Osteocyte (in vitro differentiated cells): ENCODE data around the gene ACSF3. TPM values are rescaled to one million over a fixed set of nuclear protein-coding genes. Genes with fewer than 3 reads are reported as not detected.
"Not testable (repeated sequence)": the region's sequence is repeated elsewhere in the genome, so short reads cannot be mapped to it uniquely, and the experiment has no call there.

Experiments
- DNase-seq: peaks from one replicate; pipeline ENCODE4 v3.0.0; 2021; ENCODE audit warnings: mixed read lengths; ENCODE audit not compliant: unreplicated experiment; ENCODE audit errors: extremely low spot score
- H3K27ac Mint-ChIP-seq: one replicate; pipeline ENCODE4 v1.8.0; 2021; ENCODE audit warnings: mild to moderate bottlenecking, mixed read lengths; ENCODE audit not compliant: unreplicated experiment
- H3K27me3 Mint-ChIP-seq: one replicate; pipeline ENCODE4 v1.8.0; 2021; ENCODE audit warnings: mixed read lengths; ENCODE audit not compliant: unreplicated experiment
- H3K36me3 Mint-ChIP-seq: one replicate; pipeline ENCODE4 v1.8.0; 2021; ENCODE audit warnings: mixed read lengths; ENCODE audit not compliant: unreplicated experiment
- H3K4me1 Mint-ChIP-seq: one replicate; pipeline ENCODE4 v1.8.0; 2021; ENCODE audit warnings: mixed read lengths; ENCODE audit not compliant: unreplicated experiment
- H3K4me3 Mint-ChIP-seq: one replicate; pipeline ENCODE4 v1.8.0; 2021; ENCODE audit warnings: mild to moderate bottlenecking, moderate library complexity, mixed read lengths; ENCODE audit not compliant: unreplicated experiment
- H3K9me3 Mint-ChIP-seq: one replicate; pipeline ENCODE4 v1.8.0; 2021; ENCODE audit warnings: mixed read lengths; ENCODE audit not compliant: unreplicated experiment
- CTCF ChIP-seq: fragments of 200-600 bp; sonication (generic); IDR thresholded peaks from 2 replicates; pipeline ENCODE4 v1.5.0; 2021; ENCODE audit warnings: antibody characterized with exemption, mild to moderate bottlenecking, moderate library complexity
- total RNA-seq: library from RNA; stranded (reverse); gene quantifications from 2 replicates; pipeline ENCODE4 v1.2.1, GENCODE V29; 2021

Gene ACSF3
- total RNA-seq, 1 donor from 2014 or later = 33.5 TPM

DNA sequence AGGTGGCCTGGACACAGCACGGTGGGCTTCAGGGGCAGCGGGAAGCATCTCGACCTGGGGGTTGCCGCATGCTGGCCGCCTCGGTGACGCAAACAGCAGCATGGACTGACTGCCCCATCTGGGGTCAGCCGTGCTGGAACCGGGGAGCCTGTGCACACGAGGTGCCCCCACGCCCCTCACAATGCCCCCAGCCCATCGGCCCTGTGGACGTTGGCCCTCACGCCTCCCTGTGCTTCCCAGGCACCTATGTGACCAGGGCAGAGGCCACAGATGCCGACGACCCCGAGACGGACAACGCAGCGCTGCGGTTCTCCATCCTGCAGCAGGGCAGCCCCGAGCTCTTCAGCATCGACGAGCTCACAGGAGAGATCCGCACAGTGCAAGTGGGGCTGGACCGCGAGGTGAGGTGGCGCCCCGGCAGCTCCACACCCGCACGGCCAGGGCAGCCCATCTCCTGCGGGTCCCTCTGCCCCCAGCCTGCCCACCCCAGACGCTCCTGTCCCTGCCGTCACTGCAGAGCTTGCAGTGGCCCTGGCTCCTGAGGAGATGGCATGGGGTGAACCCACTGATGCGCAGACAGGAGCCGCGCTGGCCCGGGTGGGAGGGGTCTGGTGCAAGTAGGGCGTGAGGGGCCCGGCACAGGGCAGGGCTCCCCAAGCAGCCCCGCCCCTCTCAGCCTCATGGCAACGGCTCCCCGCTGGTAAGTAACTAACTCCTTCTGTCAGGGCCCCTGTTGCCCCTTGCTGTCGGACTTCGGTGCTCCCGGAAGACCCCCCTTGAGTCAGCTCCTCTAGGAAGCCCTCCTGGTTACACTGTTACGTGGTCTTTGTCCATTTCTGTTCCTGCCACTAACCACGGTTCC, 91.5 kb downstream of the ACSF3 start:
- no peak overlapping the region for H3K4me3 Mint-ChIP-seq
- TF ChIP-seq CTCF = no peak
- no peaks in the 10 kb centered on the region for H3K4me1 Mint-ChIP-seq
- no peaks in the 10 kb centered on the region for H3K9me3 Mint-ChIP-seq
- H3K36me3 Mint-ChIP-seq = no peaks in the 10 kb centered on the region
- no peak overlapping the region for H3K27ac Mint-ChIP-seq
- H3K27me3 Mint-ChIP-seq = no peaks in the 10 kb centered on the region
- DNase-seq = no peak

GRCh38 chr16:89185887-89186592, 92.4 kb downstream of the ACSF3 start:
- H3K27me3 Mint-ChIP-seq, H3K36me3 Mint-ChIP-seq, H3K27ac Mint-ChIP-seq, H3K9me3 Mint-ChIP-seq, DNase-seq, H3K4me3 Mint-ChIP-seq, H3K4me1 Mint-ChIP-seq: not testable (repeated sequence)

DNA sequence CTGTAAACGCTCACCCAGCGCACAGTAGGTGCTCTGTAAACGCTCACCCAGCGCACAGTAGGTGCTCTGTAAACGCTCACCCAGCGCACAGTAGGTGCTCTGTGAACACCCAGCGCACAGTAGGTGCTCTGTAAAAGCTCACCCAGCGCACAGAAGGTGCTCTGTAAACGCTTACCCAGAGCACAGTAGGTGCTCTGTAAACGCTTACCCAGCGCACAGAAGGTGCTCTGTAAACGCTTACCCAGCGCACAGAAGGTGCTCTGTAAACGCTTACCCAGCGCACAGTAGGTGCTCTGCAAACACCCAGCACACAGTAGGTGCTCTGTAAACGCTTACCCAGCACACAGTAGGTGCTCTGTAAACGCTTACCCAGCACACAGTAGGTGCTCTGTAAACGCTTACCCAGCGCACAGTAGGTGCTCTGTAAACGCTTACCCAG, 93.0 kb downstream of the ACSF3 start:
- H3K36me3 Mint-ChIP-seq, DNase-seq, H3K4me1 Mint-ChIP-seq, H3K27me3 Mint-ChIP-seq, H3K27ac Mint-ChIP-seq, H3K4me3 Mint-ChIP-seq, H3K9me3 Mint-ChIP-seq: not testable (repeated sequence)

DNA sequence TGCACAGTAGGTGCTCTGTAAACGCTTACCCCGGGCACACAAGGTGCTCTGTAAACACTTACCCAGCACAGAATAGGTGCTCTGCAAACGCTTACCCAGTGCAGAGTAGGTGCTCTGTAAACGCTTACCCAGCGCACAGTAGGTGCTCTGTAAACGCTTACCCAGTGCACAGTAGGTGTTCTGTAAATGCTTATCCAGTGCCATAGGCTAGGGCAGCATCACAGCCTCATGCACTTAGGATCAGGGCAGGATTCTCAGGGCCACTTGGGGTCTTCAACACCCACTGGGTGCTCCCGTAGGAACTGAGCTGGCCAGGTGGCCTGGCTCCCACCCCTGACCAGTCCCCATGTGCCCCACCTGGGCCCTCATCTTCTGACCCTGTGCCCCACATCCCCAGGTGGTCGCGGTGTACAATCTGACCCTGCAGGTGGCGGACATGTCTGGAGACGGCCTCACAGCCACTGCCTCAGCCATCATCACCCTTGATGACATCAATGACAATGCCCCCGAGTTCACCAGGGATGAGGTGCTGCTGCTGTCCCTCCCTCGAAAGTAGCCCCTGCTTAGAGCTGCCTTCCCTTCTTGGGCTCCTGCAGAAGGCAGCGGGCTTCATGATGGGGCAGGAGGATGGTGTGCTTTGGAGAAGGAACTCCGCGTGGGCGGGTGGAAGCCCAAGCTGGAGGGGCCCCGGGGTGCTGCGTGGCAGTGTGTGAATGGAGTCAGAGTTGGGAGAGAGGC, 93.5 kb downstream of the ACSF3 start:
- TF ChIP-seq CTCF = no peak
- H3K9me3 Mint-ChIP-seq = no peaks in the 10 kb centered on the region
- no peak overlapping the region for H3K27ac Mint-ChIP-seq
- H3K27me3 Mint-ChIP-seq = no peaks in the 10 kb centered on the region
- no peak overlapping the region for H3K4me3 Mint-ChIP-seq
- no peak for DNase-seq
- H3K4me1 Mint-ChIP-seq = no peaks in the 10 kb centered on the region
- H3K36me3 Mint-ChIP-seq = no peaks in the 10 kb centered on the region

DNA sequence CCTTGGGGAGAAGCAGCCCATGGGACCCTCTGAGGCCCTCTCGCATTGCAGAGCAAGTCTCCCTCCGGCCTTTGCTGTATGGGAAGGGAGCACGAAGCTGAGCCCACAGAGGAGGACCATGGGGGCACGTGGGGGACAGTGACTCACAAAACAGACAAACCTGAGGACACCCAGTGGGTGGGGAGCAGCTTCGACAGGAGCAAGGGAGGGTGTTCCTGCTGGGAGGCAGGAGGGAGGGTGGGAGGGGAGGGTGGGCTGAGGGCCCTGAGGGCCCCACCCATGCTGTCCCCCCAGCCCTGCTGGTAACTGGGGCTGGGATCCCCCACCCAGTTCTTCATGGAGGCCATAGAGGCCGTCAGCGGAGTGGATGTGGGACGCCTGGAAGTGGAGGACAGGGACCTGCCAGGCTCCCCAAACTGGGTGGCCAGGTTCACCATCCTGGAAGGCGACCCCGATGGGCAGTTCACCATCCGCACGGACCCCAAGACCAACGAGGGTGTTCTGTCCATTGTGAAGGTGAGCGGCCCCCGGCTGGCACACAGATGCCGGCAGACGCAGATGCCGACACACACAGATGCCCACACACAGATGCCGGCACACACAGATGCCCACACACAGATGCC, 94.2 kb downstream of the ACSF3 start:
- no peaks in the 10 kb centered on the region for H3K36me3 Mint-ChIP-seq
- no peak for TF ChIP-seq CTCF
- no peaks in the 10 kb centered on the region for H3K9me3 Mint-ChIP-seq
- H3K27me3 Mint-ChIP-seq = no peaks in the 10 kb centered on the region
- H3K4me3 Mint-ChIP-seq = no peak overlapping the region
- DNase-seq = no peak
- no peak overlapping the region for H3K27ac Mint-ChIP-seq
- no peaks in the 10 kb centered on the region for H3K4me1 Mint-ChIP-seq

GRCh38 chr16:89188471-89189357, 95.1 kb downstream of the ACSF3 start:
- not testable (repeated sequence) for H3K36me3 Mint-ChIP-seq, H3K4me3 Mint-ChIP-seq, H3K27me3 Mint-ChIP-seq, H3K4me1 Mint-ChIP-seq, H3K27ac Mint-ChIP-seq, DNase-seq, H3K9me3 Mint-ChIP-seq
